Skin epidermis (tissue), 12 donors: ENCODE measurements around the gene ANTXR1.
"Not testable (repeated sequence)": the region's sequence is repeated elsewhere in the genome, so short reads cannot be mapped to it uniquely, and the experiment has no call there.

Source experiments
- H3K27ac ChIP-seq, 21 experiments: fragments of 200-600 bp; sonication (generic) in 11 of 21; one replicate each; pipeline ENCODE4 v1.5.0; 2020; ENCODE audit warnings: mild to moderate bottlenecking in 3 of 21, inconsistent platforms in 2 of 21, moderate library complexity in 2 of 21
- H3K4me3 ChIP-seq, 7 experiments: fragments of 200-600 bp; sonication (generic) in 2 of 7; one replicate each; pipeline ENCODE4 v1.5.0; 2020; ENCODE audit warnings: inconsistent platforms in 2 of 7, mild to moderate bottlenecking in 2 of 7, moderate library complexity in 1 of 7

ANTXR1 gene

GRCh38 chr2:69210385-69210784 lies 197.4 kb downstream of the ANTXR1 start:
- H3K4me3 ChIP-seq = no peak overlapping the region
- H3K27ac ChIP-seq = no peak overlapping the region

DNA sequence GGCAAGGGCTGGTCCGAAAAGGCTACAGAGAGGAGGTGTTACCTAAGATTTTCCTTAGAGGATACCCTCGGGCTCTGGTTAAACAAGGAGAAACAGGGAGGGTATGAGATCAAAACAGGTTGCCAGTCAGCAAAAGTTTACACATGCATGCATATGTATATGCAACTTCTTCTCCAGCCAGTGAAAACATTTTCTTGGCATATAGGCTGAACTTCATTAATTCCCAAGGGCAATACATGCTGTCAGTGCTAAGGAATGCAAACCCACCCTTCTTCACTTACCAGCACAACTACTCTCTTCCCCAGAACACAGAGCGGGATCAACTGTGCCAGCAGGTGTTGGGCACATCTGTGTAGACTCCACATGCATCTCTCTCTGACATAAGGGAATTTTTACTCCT lies 198.1 kb downstream of the ANTXR1 start:
- H3K27ac ChIP-seq = no peak overlapping the region
- H3K4me3 ChIP-seq = no peak overlapping the region

GRCh38 chr2:69211686-69212085 lies 198.7 kb downstream of the ANTXR1 start:
- H3K27ac ChIP-seq = no peak overlapping the region

DNA sequence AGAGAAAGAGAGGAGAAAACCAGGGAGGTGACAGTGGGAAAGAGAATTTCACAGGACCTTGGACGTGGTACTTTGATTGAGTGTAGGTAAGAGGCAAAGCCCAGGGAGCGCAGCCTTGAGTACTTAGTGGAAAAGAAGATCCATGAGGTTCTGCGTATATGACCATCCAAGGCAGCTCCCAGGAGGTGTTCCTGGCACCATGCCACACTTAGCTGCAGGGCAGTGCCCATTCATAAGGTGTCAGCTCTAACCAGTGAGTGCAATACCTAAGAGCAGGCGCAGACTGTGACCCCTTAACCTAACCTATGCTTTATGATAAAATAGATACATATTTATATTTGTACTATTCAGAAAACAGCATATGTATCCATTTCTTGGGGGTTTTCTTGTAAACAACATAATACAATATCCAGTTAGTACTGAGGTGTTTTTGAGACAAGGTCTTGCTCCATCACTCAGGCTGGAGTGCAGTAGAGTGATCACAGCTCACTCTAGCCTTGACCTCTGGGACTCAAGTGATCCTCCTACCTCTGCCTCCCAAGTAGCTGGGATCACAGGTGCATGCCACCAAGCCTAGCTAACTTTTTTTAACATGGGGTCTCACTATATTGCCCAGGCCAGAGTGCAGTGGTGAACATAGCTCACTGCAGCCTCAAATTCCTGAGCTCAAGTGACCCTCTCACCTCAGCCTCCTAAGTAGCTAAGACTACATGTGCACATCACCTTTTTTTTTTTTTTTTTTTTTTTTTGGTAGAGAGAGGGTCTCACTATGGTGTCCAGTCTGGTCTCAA lies 199.5 kb downstream of the ANTXR1 start:
- no peak overlapping the region for H3K27ac ChIP-seq
- no peak overlapping the region for H3K4me3 ChIP-seq

More at GRCh38 chr2:69211686-69212085, 198.7 kb downstream of the ANTXR1 start:
- no peak overlapping the region for H3K4me3 ChIP-seq

- Histone ChIP-seq H3K4me3 (no peak overlapping the region), H3K27ac (peak overlapping the region in 3 of 21 experiments; percentile 5 to 57 (median 50))
These were observed 200.2 kb downstream of the ANTXR1 start for GRCh38 chr2:69213201-69213600.

DNA sequence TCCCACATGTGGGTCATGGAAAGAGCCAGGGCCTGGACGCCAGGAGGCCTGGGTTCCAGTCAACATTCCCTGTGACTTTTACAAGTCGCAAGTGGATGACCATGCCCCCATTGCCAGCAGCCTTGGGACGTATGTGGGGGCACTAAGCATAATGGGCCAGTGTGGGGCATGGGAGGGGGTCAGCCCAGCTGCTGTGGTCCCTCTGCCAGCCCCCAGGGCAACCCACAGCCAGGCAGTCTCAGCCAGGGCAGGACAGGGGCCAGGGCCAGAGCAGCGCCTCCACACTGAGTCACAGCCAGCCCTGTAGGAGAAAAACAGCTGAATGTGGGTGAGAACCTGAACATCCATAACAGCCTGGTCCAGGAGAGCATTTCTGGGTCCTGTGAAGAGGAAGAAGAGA lies 200.8 kb downstream of the ANTXR1 start:
- Histone ChIP-seq H3K27ac (peak overlapping the region in 7 of 21 experiments; percentile 0 to 57 (median 21)), H3K4me3 (no peak overlapping the region)

DNA sequence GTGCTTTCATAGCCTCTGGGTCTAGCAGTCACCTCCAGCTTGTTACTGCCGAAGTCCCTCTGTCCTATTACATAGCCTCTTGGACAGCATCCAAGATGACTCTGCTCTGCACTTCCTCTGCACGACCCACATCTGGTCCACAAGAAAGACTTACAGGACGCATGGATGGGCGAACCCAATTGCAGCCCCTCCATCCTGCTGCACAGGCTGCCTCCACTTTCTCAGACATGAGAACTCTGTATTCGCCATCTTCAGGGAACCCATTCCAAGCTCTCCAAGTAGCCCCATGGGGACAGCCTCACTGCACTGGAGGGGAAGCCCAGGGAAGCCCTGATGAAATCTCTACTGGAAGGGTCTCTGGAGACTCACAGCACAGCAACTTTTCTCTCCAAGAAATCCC lies 201.9 kb downstream of the ANTXR1 start:
- Histone ChIP-seq H3K27ac (no peak overlapping the region), H3K4me3 (no peak overlapping the region)

DNA sequence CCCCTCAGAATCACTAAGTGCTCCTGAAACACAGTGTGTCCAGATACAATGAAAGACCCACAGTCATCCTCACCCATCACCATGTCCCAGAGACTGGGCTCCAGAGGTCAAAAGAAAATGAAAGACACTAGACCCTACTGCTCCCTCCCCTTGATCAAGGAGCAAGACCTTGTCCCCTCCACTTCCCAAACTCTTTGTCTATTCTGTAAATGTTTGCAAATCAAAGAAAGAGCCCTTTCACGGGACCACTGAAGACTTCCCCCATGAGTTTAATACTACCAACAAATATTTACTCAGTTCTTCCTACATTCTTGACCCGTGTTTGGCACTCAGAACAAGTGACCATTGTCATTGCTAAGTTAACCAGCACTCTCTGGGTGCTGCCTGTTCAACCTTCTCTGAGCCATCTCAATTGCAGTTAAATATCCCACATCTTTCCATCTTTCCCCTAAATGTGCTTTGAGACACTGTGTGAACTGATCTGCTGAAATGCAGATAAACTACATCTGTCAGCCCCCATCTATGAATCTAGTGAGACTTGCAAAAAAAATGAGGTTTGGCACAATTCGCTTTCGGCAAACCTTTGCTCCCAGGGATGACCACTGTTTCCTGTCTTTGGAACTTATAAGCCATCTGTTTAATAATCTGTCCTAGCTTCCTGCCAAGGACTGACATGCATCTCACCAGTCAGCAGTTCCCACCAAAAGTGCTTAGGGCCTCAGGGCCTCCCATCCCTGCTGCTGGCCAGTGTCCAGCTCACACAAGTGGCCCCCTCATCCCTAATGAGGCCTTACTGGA lies 203.8 kb downstream of the ANTXR1 start:
- no peak overlapping the region for H3K27ac ChIP-seq

GRCh38 chr2:69217333-69218080 lies 204.5 kb downstream of the ANTXR1 start:
- no peak overlapping the region for H3K27ac ChIP-seq

More for the DNA sequence above, 203.8 kb downstream of the ANTXR1 start:
- H3K4me3 ChIP-seq = no peak overlapping the region

DNA sequence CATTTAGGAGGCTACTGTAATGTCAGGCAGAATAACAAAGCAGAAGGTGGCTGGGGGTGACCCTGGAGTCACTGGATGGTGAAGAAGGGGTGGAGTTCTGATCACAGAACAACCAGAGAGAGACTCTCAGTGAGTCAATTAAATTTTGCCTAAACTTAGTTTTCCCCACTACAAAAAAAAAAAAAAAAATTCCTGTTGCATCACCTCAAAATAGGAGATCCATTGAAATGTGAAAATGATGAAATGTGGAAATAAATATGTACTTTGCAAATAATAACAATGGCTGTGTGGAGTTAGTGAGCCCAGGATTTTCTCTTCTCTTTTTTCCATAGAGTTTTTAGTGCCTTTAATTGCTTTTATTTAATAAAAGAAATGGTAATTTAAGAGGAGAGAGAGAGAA lies 208.5 kb downstream of the ANTXR1 start:
- no peak overlapping the region for H3K27ac ChIP-seq
- no peak overlapping the region for H3K4me3 ChIP-seq

More at GRCh38 chr2:69217333-69218080, 204.5 kb downstream of the ANTXR1 start:
- H3K4me3 ChIP-seq = no peak overlapping the region

GRCh38 chr2:69221960-69222751 lies 209.2 kb downstream of the ANTXR1 start:
- Histone ChIP-seq H3K4me3 (no peak overlapping the region), H3K27ac (no peak overlapping the region)

DNA sequence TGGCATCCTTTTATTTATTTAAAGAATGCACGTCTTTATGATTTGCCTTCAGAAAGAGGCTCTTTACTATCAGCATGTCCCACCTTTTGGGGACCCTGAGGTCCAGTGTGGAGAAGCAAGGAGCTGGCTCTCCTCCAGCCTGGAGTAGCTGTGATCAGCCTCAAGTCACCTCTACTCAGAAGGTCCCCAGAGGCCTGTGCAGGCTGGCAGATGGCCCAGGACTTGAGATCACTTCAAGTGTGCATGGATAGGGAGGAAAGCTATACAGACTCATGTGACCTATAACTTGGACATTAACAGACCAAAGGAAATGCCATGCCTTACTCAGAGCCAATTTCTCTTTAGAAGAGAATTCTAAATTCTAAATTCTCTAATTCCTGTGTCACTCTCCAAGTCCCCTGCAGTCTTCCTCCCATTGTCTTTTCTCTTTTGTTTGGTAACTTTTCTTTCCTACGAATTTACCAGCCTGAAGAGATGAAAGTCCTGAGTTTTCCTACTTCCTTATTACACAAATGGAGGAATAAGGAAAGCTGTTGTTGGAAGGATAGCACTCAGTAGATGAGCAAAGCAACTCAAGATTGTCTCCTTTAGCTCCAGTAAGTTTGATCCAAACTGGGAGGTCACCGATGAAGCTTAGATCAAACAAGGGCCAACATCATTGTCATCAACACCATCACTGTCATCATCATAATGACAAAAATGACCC lies 210.1 kb downstream of the ANTXR1 start:
- H3K27ac ChIP-seq = no peak overlapping the region

GRCh38 chr2:69223759-69224511 lies 211.0 kb downstream of the ANTXR1 start:
- no peak overlapping the region for H3K4me3 ChIP-seq
- no peak overlapping the region for H3K27ac ChIP-seq

More for the DNA sequence above, 210.1 kb downstream of the ANTXR1 start:
- H3K4me3 ChIP-seq = no peak overlapping the region

DNA sequence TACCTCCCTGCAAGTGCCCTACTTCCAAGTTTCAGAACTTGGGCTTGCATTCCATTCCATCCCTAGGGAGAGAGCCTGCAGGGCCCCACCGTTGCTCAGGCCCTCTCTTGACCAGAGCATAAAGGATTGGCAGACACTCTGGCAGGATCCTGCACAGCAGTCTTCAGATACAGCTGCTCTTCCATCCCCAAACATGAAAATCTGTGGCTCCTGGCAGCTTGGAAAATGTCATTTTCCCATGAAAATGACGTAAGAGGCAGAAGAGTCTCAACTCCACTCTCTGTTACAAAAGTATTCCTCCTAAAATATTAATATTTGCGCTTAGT lies 211.5 kb downstream of the ANTXR1 start:
- Histone ChIP-seq H3K27ac (no peak overlapping the region), H3K4me3 (no peak overlapping the region)

GRCh38 chr2:69225933-69226332 lies 213.0 kb downstream of the ANTXR1 start:
- Histone ChIP-seq H3K4me3 (no peak overlapping the region), H3K27ac (peak overlapping the region in 4 of 21 experiments; percentile 10 to 36 (median 34))

GRCh38 chr2:69226903-69227302 lies 213.9 kb downstream of the ANTXR1 start:
- Histone ChIP-seq H3K27ac (peak overlapping the region in 3 of 21 experiments; percentile 33 to 56 (median 36)), H3K4me3 (no peak overlapping the region)

- Histone ChIP-seq H3K4me3 (no peak overlapping the region), H3K27ac (peak overlapping the region in 1 of 21 experiments; percentile 56)
These were observed 214.7 kb downstream of the ANTXR1 start for GRCh38 chr2:69227716-69228115.

GRCh38 chr2:69230946-69231345 lies 218.0 kb downstream of the ANTXR1 start:
- not testable (repeated sequence) for H3K27ac ChIP-seq, H3K4me3 ChIP-seq
